SIG-M5 treated with dmso at 0.1 percent for 504 hours (cell line): ENCODE results near the gene PCK2.

Experiments
- DNase-seq: peaks from one replicate; lab custom pipeline; 2025; ENCODE audit not compliant: unreplicated experiment; lab: John Stamatoyannopoulos, UW

Gene PCK2

DNA sequence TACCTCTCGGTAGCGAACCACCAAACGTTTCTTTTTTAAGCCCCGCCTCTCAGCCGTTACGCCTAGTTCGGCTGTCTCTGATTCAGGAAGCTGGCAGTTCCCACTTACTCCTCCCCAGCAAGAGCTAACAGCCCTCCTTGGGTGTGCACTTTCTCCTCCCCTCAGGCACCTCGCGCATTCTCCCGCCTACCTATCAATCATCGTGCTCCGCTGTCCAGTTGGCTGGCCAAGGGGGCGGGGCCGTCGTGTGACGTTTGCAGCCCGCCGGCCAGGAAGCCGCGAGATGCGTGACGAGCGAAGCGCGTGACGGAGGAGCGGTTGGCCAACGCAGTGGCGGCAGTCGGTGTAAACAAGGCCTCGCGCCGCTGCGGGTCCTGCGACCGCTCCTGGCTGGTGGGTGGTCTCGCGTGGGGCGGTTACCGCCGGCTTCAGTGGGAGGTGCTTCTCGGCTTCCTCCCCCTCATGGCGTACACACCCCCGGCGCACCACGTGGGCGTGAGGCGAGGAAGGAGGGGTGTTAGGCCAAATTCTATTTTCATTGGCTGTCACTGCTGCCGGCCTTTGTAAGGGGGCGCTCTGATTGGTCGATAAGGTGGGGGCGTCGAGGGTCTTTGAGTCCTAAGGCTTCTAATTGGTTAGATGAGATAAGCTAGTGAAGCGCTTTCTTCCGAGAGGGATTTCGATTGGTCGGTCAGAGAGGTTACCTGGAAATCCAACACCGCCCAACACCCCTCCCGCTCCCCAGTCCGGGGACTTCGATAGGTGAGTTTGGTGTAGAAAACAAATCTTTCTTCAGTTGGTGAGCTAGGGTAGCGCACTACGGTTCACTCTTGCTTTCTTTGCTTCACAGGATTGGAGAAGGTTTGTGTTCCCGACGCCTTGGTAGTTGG is 20.7 kb downstream of the PCK2 start, which contains the start of the genes DCAF11 and NRL:
DCAF11 (plus strand) TSS at position 246 of the 890 bp plus-strand sequence. CDS start 818 bp downstream, outside the sequence.
NRL (minus strand) TSS at position 418 of the 890 bp plus-strand sequence. CDS start 32,101 bp downstream, outside the sequence.
- DNase-seq: peak; percentile 100

DNA sequence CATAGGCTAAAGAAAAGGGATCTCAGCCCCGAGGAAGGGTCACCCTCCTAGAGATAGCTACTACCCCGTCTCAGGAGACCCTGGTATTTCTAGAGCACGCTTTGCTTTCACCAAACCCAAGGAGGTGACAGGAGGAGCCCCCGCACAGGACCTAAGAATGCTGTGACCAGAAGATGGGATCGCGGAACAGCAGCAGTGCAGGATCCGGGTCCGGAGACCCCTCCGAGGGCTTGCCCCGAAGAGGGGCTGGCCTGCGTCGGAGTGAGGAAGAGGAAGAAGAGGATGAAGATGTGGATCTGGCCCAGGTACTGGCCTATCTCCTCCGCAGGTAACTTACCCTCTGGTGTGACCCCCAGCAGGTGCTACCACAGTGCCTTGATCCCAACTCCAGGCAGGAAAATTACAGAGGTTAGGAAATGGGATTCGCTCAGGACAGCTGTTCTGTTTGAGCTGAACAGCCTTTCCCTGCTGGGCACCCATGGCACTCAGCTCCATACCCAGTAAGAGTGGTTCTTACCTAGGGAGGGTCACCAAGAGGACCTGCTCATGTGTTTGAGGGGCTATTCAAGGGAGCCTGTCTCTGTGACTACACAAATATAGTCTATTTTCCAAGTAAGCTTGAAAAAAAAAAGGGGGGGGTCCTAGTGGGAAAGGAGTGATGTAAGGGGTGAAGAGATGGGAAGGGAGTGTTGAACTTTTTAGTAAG is 21.5 kb downstream of the PCK2 start:
- no peak for DNase-seq

DNA sequence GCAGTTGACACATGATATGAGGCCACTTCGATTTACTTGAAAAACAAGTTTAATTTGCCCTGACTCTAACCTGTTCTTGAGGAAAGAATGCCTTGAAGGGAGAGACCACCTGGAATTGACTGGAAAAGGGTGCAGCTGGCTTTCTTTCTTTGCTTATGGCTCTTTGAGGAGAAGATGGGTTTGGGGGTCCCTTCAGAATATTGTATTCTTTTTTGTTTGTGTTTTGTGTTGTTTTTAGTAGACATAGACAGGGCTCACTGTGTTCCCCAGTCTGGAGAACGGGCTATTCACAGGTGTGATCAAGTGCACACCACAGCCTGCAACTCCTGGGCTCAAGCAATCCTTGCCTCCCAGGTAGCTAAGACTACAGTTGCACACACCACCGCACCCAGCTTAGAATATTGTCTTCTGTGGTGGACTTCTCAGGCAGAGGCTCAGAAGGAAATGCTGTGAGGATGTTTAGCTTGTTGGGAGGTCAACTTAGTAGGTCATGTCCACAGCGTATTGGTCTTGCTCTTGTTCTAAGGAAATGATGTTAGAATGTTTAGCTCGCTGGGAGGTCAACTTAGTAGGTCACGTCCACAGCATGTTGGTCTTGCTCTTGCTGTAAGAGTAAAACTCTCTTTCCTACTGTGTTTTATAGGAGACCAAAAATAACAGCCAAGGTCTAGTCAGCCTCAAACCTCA is 22.2 kb downstream of the PCK2 start:
- DNase-seq: no peak

DNA sequence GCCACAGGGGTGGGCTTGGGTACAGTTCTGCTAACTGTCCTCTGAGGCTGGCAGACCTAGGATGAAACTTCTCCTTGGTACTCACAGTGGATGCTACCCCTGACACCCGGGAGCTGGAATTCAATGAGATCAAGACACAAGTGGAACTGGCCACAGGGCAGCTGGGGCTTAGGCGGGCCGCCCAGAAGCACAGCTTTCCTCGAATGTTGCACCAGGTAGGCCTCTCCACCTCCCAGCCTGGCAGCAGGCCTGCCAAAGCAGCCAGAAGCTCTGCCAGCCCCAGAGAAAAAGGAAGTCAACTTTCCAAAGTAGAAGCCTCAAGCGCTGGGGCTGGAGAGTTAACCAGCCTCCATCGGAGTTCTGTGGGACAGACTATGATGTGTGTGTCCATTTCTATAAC is 23.1 kb downstream of the PCK2 start:
- DNase-seq: no peak

DNA sequence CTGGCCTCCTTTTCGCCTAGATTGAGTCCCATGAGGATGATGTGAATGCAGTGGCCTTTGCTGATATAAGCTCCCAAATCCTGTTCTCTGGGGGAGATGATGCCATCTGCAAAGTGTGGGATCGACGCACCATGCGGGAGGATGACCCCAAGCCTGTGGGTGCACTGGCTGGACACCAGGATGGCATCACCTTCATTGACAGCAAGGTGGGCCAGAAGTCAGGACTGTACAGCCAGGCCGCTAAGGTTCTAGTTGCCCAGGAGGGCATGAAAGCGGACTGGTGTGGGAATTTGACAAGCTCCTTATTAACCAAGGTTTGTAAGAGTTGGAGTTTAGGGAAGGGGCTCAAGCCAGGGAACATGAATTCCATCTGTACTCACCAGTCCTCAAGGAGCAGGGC is 25.6 kb downstream of the PCK2 start:
- DNase-seq: no peak

DNA sequence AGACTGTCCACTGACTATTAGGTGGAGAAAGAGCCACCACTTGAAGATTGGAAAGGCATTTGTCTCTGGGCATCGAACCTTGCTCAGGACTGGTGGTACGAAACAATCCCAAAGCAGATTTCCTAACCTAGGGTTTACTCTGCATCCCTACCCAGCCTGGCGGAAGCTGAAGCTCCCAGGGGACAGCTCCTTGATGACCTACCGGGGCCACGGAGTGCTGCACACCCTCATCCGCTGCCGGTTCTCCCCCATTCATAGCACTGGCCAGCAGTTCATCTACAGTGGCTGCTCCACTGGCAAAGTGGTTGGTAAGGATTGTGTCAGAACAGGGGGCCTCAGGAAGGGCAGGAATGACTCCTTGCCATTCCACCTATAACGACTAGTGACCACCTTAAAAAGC is 27.1 kb downstream of the PCK2 start:
- DNase-seq: no peak

DNA sequence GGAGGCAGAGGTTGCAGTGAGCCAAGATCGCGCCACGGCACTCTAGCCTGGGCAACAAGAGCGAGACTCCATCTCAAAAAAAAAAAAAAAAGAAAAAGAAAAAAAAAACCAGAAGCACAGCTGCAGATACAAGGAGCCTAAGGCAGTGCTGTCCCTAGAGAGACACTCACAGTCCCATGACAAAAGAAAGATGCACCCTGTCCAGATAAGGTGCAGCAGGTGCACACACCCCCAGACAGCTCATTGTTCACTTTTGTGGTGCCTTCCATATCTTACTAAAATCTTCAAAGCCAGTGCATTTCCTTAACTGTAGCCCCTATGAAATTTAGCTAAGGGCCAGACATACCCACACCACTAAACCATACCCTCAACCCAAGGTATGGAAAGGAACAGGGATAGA is 28.3 kb downstream of the PCK2 start:
- DNase-seq: no peak

DNA sequence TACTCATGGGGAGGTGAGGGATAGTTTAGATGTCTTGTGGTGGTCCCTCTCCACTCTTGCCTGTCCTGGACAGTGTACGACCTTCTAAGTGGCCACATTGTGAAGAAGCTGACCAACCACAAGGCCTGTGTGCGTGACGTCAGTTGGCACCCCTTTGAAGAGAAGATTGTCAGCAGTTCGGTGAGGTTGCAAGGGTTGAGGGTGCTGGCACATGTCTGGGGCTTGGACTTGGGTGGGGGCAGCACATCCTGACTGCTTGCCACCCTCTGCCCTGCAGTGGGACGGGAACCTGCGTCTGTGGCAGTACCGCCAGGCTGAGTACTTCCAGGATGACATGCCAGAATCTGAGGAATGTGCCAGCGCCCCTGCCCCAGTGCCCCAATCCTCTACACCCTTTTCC is 28.8 kb downstream of the PCK2 start:
- no peak for DNase-seq

DNA sequence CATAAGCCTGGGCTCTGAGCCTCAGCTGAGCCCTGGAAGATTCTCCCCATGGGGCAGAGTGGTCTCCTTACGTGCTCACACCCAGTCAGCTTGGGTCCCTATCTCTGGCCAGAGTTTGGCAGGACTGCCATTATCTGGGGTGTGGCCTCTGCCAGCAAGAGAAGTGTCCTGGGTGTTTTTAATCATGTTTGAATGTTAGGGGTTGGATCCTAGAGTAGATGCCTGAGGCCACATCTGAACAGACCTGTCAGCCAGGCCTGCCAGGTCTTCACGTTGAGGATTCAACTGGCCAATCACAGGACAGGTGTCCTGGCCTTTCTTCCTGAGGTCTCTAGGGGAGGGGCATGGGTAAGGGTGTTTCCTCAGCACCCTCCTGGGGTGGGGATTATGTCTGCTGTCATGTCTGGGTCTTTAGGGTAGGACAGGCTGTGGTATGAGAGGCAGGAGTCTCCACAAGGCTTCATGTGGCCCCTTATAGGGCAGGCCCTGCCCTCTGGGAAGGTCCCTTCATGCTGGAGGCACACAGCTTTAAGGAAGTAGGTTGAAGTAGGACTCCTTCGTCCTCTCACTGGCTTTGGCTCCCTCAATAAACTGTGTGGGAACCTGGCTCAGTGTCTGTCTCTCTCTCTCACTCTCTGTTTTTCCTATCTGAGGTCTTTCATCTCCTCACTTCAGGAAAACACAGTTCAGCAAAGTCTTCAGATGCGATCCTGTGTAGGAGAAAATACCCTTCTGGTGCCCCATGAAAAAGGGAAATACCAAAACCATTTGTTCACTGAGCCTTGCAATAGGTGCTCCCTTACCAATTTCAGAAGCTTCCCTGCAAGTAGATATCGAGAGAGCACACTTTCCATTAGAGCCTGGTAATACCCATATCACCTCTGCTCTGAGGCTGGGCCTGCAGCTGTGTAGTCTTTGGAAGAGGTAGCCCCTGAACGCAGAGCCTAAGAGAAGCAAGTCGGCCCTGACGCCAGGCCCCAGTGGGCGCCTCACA is 29.6 kb downstream of the PCK2 start:
- DNase-seq: no peak

DNA sequence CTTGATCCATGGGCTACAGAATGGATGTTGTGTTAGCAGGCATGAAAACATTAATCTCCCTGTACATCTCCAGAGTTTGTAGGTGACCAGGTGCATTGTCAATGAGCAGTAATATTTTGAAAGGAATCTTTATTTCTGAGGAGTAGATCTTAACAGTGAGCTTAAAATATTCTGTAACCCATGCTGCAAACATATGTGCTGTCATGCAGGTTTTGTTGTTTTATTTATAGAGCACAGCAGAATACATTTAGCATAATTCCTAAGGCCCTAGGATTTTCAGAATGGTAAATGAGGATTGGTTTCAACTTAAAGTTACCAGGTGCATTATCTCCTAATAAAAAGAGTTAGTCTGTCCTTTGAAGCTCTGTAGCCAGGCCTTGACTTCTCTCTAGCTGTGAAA is 32.8 kb downstream of the PCK2 start:
- DNase-seq: no peak

DNA sequence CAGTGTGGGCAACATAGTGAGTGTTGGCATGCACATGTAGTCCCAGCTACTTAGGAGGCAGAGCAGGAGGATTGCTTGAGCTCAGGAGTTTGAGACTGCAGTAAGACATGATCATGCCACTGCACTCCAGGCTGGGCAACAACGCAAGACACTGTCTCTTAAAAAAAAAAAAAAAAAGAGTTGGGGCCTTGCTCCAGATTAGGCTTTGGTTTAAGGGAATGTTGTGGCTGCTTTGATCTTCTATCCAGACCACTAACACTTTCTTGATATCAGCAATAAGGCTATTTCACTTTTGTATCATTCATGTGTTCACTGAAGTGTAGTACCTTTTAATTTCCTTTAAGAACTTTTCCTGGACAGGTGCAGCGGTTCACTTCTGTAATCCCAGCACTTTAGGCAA is 33.6 kb downstream of the PCK2 start:
- no peak for DNase-seq

DNA sequence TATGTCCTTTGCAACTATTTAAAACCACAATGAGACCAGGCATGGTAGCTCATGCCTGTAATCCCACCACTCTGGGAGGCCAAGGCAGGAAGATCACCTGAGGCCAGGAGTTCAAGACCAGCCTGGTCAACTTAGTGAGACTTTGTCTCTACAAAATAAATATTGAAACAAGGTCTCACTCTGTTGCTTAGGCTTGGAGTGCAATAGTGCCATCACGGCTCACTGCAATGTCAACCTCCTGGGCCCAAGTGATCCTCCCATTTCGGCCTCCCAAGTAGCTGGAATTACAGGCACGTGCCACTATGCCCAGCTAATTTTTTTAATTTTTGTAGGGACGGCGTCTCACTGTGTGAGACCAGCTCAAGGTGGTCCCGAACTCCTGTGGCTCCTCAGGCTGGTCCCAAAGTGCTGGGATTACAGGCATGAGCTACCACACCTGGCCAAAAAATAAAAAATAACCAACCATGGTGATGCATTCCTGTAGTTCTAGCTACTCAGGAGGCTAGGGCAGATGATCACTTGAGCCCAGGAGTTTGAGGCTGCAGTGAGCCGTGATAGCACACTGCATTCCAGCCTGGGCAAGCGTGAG is 35.4 kb downstream of the PCK2 start:
- DNase-seq: no peak

DNA sequence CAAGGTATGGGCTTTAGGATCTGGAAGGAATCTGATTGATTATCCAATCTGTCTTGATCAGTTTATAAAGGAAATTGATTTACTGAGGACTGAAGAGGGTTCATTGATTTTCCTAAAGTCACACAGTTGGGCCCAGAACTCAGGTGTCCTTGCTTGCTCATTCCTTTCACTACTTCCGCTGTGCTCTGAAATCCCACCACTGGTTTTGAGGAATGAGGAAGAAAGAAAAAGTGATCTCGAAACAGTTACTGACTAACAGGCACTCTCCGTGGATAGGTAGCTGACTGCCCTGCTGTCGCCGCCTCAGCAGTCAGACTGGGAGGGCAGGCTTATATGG is 36.2 kb downstream of the PCK2 start, which contains the start of gene FITM1:
FITM1 (plus strand) TSS at position 280 of the 337 bp plus-strand sequence. CDS start 905 bp downstream, outside the sequence.
- peak; percentile 56 for DNase-seq

DNA sequence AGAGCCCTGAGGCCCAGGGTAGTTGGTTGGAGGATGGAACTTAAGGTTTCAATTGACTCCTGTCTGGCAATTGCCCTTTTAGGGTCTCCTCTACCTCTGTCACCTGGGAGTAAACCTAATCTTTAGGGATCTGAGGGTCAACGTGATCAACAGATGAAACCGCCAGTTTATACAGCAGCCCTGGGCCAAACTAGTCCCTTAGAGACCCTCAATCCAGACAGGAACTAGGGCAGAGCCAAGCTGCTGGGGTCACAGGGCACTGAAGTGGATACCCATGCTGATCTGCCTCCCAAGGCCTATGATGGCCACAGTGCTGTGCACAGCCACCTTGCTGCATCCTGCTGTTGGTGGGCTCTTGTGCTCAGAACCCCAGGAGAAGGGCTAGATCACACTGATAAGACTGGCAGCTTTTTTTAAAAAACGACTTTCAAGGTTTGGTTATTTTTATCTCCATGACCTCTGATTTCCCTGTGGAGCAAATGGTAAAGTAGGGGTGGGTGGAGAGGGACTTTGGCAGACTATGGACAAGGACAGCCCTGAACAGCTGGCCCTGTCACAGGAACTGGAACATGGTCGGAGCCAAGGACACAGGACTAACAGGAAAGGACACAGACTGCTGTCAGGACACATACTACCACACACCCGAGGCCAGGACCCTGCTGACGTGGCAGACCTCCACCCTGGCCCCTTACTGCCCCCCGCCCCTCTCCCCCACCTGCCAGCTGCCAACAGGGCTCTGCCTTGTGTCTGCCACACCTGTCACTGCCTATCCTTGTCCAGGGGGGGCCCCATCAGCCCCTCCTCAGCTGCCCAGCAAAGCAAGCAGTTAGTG is 36.8 kb downstream of the PCK2 start:
- no peak for DNase-seq

DNA sequence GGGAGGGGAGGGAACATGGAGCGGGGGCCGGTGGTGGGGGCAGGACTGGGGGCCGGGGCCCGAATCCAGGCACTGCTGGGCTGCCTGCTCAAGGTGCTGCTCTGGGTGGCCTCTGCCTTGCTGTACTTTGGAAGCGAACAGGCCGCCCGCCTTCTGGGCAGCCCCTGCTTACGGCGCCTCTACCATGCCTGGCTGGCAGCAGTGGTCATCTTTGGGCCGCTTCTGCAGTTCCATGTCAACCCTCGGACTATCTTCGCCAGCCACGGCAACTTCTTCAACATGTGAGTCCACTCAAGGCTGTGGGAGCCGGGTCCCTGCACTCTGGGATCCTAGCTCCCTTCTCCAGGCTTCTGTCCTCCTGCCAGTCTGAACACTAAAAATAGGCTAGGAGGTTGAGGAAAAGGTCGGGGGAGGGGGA is 37.4 kb downstream of the PCK2 start:
- DNase-seq: no peak

DNA sequence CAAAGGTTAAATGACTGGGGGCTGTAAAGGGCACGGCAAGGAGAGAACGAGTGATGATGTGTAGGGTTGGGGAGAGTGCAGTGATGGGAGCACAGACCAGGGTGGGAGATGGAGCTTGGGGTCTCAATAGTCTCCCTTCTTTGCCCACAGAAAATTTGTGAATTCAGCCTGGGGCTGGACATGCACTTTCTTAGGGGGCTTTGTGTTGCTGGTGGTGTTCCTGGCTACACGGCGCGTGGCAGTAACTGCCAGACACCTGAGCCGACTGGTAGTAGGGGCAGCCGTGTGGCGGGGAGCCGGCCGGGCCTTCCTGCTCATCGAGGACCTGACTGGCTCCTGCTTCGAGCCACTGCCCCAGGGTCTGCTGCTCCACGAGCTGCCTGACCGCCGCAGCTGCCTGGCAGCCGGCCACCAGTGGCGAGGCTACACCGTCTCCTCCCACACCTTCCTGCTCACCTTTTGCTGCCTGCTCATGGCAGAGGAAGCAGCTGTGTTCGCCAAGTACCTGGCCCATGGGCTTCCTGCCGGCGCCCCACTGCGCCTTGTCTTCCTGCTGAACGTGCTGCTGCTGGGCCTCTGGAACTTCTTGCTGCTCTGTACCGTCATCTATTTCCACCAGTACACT is 38.1 kb downstream of the PCK2 start:
- no peak for DNase-seq

DNA sequence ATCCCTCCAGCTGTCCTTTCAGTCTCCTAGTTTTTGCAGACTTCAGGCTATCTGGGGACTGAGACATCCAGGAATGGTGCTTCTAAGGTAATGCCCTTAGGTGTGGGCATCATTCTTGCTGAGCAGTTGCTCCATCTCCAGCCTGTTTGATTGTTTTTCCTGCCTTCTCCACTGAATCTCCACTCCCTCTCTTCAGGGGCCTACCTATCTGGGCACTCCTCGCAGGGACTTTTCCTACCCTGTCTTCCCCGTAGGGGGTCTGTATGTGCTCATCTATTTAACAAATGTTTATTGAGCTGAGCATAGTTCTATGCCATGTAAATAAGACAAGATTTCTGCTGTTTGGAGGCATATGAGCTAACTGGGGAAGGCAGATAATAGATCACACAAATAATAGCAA is 38.9 kb downstream of the PCK2 start:
- DNase-seq: no peak

DNA sequence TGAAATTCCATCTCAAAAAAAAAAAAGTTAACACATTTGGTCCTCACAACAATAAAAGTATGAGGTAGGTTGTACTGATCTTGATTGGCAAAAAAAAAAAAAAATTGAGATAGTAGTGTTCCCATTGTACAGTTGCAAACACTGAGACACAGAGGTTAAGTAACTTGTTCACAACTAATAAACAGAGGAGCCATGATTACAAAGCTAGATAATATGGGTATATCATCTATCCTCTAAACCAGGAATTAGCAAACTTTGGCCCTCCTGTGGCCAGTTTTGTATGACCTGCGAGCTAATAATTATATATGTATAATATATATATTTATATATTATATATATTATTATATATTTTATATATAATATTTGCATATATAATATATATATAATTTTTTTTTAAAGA is 39.6 kb downstream of the PCK2 start:
- no peak for DNase-seq

DNA sequence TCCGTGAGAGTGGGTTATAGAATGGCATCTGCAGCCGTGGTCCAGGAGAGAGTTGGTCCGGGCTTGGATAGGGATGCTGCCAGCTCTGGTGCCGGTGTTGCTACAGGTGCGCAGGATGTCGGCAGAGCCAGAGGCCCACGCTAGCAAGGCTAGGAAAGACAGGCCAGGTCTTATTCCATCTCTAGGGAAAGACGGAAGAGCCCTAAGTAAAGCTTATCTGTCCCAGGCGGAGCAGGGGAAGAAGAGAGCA is 41.4 kb downstream of the PCK2 start:
- no peak for DNase-seq
